Measurements from ENCODE around the gene BEND6. TPM values are rescaled to one million over a fixed set of nuclear protein-coding genes. Genes with fewer than 3 reads are reported as not detected.

BEND6 gene
- total RNA-seq, 1 donor from 2014 or later = 0.46 TPM

- Mint-ChIP-seq H3K36me3 (ENCODE audit: insufficient read depth) (no peaks in the 10 kb centered on the region), H3K27ac (no peak overlapping the region), H3K4me1 (ENCODE audit: low read depth) (peaks cover 1% of the 10 kb centered on the region), H3K9me3 (ENCODE audit: low read depth) (no peaks in the 10 kb centered on the region), H3K27me3 (no peaks in the 10 kb centered on the region), H3K4me3 (ENCODE audit: low read depth) (no peak overlapping the region)
- TF ChIP-seq CTCF (IDR thresholded peaks at IDR 0.05; ENCODE audit: unreplicated experiment) = no peak
- no peak for DNase-seq (ENCODE audit: low spot score, unreplicated experiment)
Observed at GRCh38 chr6:56988145-56988544, 33.2 kb downstream of the BEND6 start.

- DNase-seq (ENCODE audit: low spot score, unreplicated experiment) = no peak
- Mint-ChIP-seq H3K27me3 (no peaks in the 10 kb centered on the region), H3K9me3 (ENCODE audit: low read depth) (peaks cover 5% of the 10 kb centered on the region), H3K4me1 (ENCODE audit: low read depth) (peaks cover 4% of the 10 kb centered on the region), H3K4me3 (ENCODE audit: low read depth) (no peak overlapping the region), H3K27ac (no peak overlapping the region), H3K36me3 (ENCODE audit: insufficient read depth) (no peaks in the 10 kb centered on the region)
- TF ChIP-seq CTCF (IDR thresholded peaks at IDR 0.05; ENCODE audit: unreplicated experiment) = no peak
Observed at GRCh38 chr6:56992036-56992435, 37.1 kb downstream of the BEND6 start.

- no peaks in the 10 kb centered on the region for H3K36me3 Mint-ChIP-seq (ENCODE audit: insufficient read depth)
- no peak overlapping the region for H3K27ac Mint-ChIP-seq
- no peaks in the 10 kb centered on the region for H3K27me3 Mint-ChIP-seq
- H3K4me1 Mint-ChIP-seq (ENCODE audit: low read depth) = peaks cover 4% of the 10 kb centered on the region
- H3K9me3 Mint-ChIP-seq (ENCODE audit: low read depth) = peaks cover 8% of the 10 kb centered on the region
- no peak for TF ChIP-seq CTCF (IDR thresholded peaks at IDR 0.05; ENCODE audit: unreplicated experiment)
- DNase-seq (ENCODE audit: low spot score, unreplicated experiment) = no peak
- H3K4me3 Mint-ChIP-seq (ENCODE audit: low read depth) = no peak overlapping the region
Observed at GRCh38 chr6:56992703-56993102, 37.8 kb downstream of the BEND6 start.

GRCh38 chr6:56995347-56995902, 40.5 kb downstream of the BEND6 start:
- peaks cover 2% of the 10 kb centered on the region for H3K36me3 Mint-ChIP-seq (ENCODE audit: insufficient read depth)
- no peak for TF ChIP-seq CTCF (IDR thresholded peaks at IDR 0.05; ENCODE audit: unreplicated experiment)
- no peak overlapping the region for H3K27ac Mint-ChIP-seq
- peaks cover 12% of the 10 kb centered on the region for H3K9me3 Mint-ChIP-seq (ENCODE audit: low read depth)
- H3K27me3 Mint-ChIP-seq = no peaks in the 10 kb centered on the region
- no peak for DNase-seq (ENCODE audit: low spot score, unreplicated experiment)
- peaks cover 4% of the 10 kb centered on the region for H3K4me1 Mint-ChIP-seq (ENCODE audit: low read depth)
- no peak overlapping the region for H3K4me3 Mint-ChIP-seq (ENCODE audit: low read depth)

- no peaks in the 10 kb centered on the region for H3K27me3 Mint-ChIP-seq
- peaks cover 12% of the 10 kb centered on the region for H3K9me3 Mint-ChIP-seq (ENCODE audit: low read depth)
- H3K27ac Mint-ChIP-seq = no peak overlapping the region
- H3K36me3 Mint-ChIP-seq (ENCODE audit: insufficient read depth) = peaks cover 2% of the 10 kb centered on the region
- no peak for TF ChIP-seq CTCF (IDR thresholded peaks at IDR 0.05; ENCODE audit: unreplicated experiment)
- H3K4me1 Mint-ChIP-seq (ENCODE audit: low read depth) = peaks cover 4% of the 10 kb centered on the region
- H3K4me3 Mint-ChIP-seq (ENCODE audit: low read depth) = no peak overlapping the region
- no peak for DNase-seq (ENCODE audit: low spot score, unreplicated experiment)
Observed at GRCh38 chr6:56996401-56996800, 41.5 kb downstream of the BEND6 start.
